WTC11 (cell line): ENCODE data around the gene LAMC3. TPM values are rescaled to one million over a fixed set of nuclear protein-coding genes. Genes with fewer than 3 reads are reported as not detected.

Source experiments
- ATAC-seq: fragments of 200-7000 bp; cut with Tn5 transposase; 2 replicates; pipeline ENCODE4 v1.10.0; 2021; ENCODE audit warnings: mild to moderate bottlenecking, moderate library complexity
- CTCF ChIA-PET: fragments of 300-600 bp; sonication (Branson Sonifier 250); formaldehyde crosslinking; loops from one replicate; lab custom pipeline; 2021; ENCODE audit warnings: antibody characterized with exemption; lab: Charles Lee
- POLR2A ChIA-PET: fragments of 350-600 bp; sonication (Branson Sonifier 250); formaldehyde crosslinking; loops from one replicate; lab custom pipeline; 2021; ENCODE audit warnings: antibody characterized with exemption; lab: Charles Lee
- DNase-seq: peaks from one replicate; pipeline ENCODE4 v3.0.0; 2021; ENCODE audit warnings: low spot score
- H3K27ac Mint-ChIP-seq: 2 replicates; pipeline ENCODE4 v1.8.0; 2021; ENCODE audit warnings: mixed read lengths
- H3K27me3 Mint-ChIP-seq: 2 replicates; pipeline ENCODE4 v1.8.0; 2021; ENCODE audit warnings: low read depth, mild to moderate bottlenecking, moderate library complexity, mixed read lengths
- H3K36me3 Mint-ChIP-seq: 2 replicates; pipeline ENCODE4 v1.8.0; 2021; ENCODE audit warnings: mixed read lengths
- H3K4me1 Mint-ChIP-seq: 2 replicates; pipeline ENCODE4 v1.8.0; 2022; ENCODE audit warnings: mixed read lengths
- H3K4me3 Mint-ChIP-seq: 2 replicates; pipeline ENCODE4 v1.8.0; 2021; ENCODE audit warnings: mild to moderate bottlenecking, moderate library complexity, mixed read lengths
- H3K9me3 Mint-ChIP-seq: 2 replicates; pipeline ENCODE4 v1.8.0; 2021; ENCODE audit warnings: mixed read lengths
- CREB1 ChIP-seq: sonication (generic); formaldehyde crosslinking; IDR thresholded peaks from 2 replicates; pipeline ENCODE4 v1.8.0; 2023; ENCODE audit warnings: mild to moderate bottlenecking, missing genetic modification reagents
- CREM ChIP-seq: sonication (generic); formaldehyde crosslinking; IDR thresholded peaks from 2 replicates; pipeline ENCODE4 v1.8.1; 2022; ENCODE audit warnings: mild to moderate bottlenecking, missing genetic modification reagents, moderate library complexity
- EMX1 ChIP-seq: fragments of 250-450 bp; sonication (Bioruptor Pico); IDR thresholded peaks from 2 replicates; pipeline ENCODE4 v1.8.0; 2021; ENCODE audit warnings: mild to moderate bottlenecking
- ESRRA ChIP-seq: sonication (generic); formaldehyde crosslinking; IDR thresholded peaks from 2 replicates; pipeline ENCODE4 v1.8.1; 2022; ENCODE audit warnings: mild to moderate bottlenecking, missing genetic modification reagents, borderline replicate concordance
- ETV6 ChIP-seq: sonication (generic); formaldehyde crosslinking; IDR thresholded peaks from 2 replicates; pipeline ENCODE4 v1.8.1; 2022; ENCODE audit warnings: mild to moderate bottlenecking, missing genetic modification reagents
- FOXP1 ChIP-seq: sonication (generic); formaldehyde crosslinking; IDR thresholded peaks from 2 replicates; pipeline ENCODE4 v1.8.0; 2022; ENCODE audit warnings: missing genetic modification reagents, mild to moderate bottlenecking, moderate library complexity, borderline replicate concordance
- GABPB1 ChIP-seq: sonication (generic); formaldehyde crosslinking; IDR thresholded peaks from 2 replicates; pipeline ENCODE4 v1.8.1; 2023; ENCODE audit warnings: mild to moderate bottlenecking, missing genetic modification reagents
- HMGA2 ChIP-seq: fragments of 250-450 bp; sonication (Bioruptor Pico); IDR thresholded peaks from 2 replicates; pipeline ENCODE4 v1.4.0; 2021; ENCODE audit warnings: mild to moderate bottlenecking, moderate library complexity
- JAZF1 ChIP-seq: fragments of 250-450 bp; sonication (Bioruptor Pico); IDR thresholded peaks from 2 replicates; pipeline ENCODE4 v1.9.0; 2021; ENCODE audit warnings: moderate library complexity, mild to moderate bottlenecking, inconsistent platforms
- KAT7 ChIP-seq: sonication (generic); formaldehyde crosslinking; IDR thresholded peaks from 2 replicates; pipeline ENCODE4 v1.8.1; 2023; ENCODE audit warnings: missing genetic modification reagents, mild to moderate bottlenecking, borderline replicate concordance
- MYBL2 ChIP-seq: sonication (generic); formaldehyde crosslinking; IDR thresholded peaks from 2 replicates; pipeline ENCODE4 v1.8.1; 2023; ENCODE audit warnings: mild to moderate bottlenecking, moderate library complexity, missing genetic modification reagents
- NFYB ChIP-seq: sonication (generic); formaldehyde crosslinking; conservative IDR thresholded peaks from 2 replicates; pipeline ENCODE4 v1.8.0; 2022; ENCODE audit warnings: low read depth, missing genetic modification reagents
- NR3C1 ChIP-seq: sonication (generic); formaldehyde crosslinking; conservative IDR thresholded peaks from 2 replicates; pipeline ENCODE4 v1.8.1; 2023; ENCODE audit warnings: low read depth, mild to moderate bottlenecking, missing genetic modification reagents
- RELA ChIP-seq: sonication (generic); formaldehyde crosslinking; IDR thresholded peaks from 2 replicates; pipeline ENCODE4 v1.8.1; 2022; ENCODE audit warnings: missing genetic modification reagents, mild to moderate bottlenecking, borderline replicate concordance
- RORB ChIP-seq: fragments of 250-450 bp; sonication (Bioruptor Pico); IDR thresholded peaks from 2 replicates; pipeline ENCODE4 v1.9.0; 2021; ENCODE audit warnings: mild to moderate bottlenecking
- SMAD3 ChIP-seq: sonication (generic); formaldehyde crosslinking; IDR thresholded peaks from 2 replicates; pipeline ENCODE4 v1.8.0; 2022; ENCODE audit warnings: missing genetic modification reagents, mild to moderate bottlenecking, borderline replicate concordance
- ZNF423 ChIP-seq: fragments of 250-450 bp; sonication (Bioruptor Pico); IDR thresholded peaks from 2 replicates; pipeline ENCODE4 v2.1.2; 2022; ENCODE audit warnings: mild to moderate bottlenecking, moderate library complexity
- total RNA-seq: library from RNA; stranded (reverse); gene quantifications from 3 replicates; pipeline ENCODE4 v1.2.3, GENCODE V29; 2021
- TF ChIP-seq, protein P1 (sequence below): fragments of 250-450 bp; sonication (Bioruptor Pico); IDR thresholded peaks from 2 replicates; pipeline ENCODE4 v1.9.0; 2021; ENCODE audit warnings: mild to moderate bottlenecking
- TF ChIP-seq, protein P2 (sequence below): fragments of 250-450 bp; sonication (Bioruptor Pico); IDR thresholded peaks from 2 replicates; pipeline ENCODE4 v1.9.0; 2021; ENCODE audit warnings: moderate library complexity, mild to moderate bottlenecking, inconsistent platforms, borderline replicate concordance
- TF ChIP-seq, protein P3 (sequence below): sonication (generic); formaldehyde crosslinking; IDR thresholded peaks from 2 replicates; pipeline ENCODE4 v1.8.1; 2022; ENCODE audit warnings: missing genetic modification reagents, borderline replicate concordance
- TF ChIP-seq, protein P4 (sequence below): fragments of 250-450 bp; sonication (Bioruptor Pico); IDR thresholded peaks from 2 replicates; pipeline ENCODE4 v2.1.2; 2022; ENCODE audit warnings: mild to moderate bottlenecking, moderate library complexity
- TF ChIP-seq, protein P5 (sequence below): sonication (generic); formaldehyde crosslinking; IDR thresholded peaks from 2 replicates; pipeline ENCODE4 v1.8.1; 2022; ENCODE audit warnings: low read depth, missing genetic modification reagents, borderline replicate concordance
- TF ChIP-seq, protein P6 (sequence below): sonication (generic); formaldehyde crosslinking; conservative IDR thresholded peaks from 2 replicates; pipeline ENCODE4 v1.8.1; 2022; ENCODE audit warnings: mild to moderate bottlenecking, missing genetic modification reagents
- TF ChIP-seq, protein P7 (sequence below): fragments of 200-600 bp; IDR thresholded peaks from 2 replicates; pipeline ENCODE4 v1.8.0; 2022; ENCODE audit warnings: antibody characterized with exemption
- TF ChIP-seq, protein P8 (sequence below): fragments of 250-450 bp; sonication (Bioruptor Pico); IDR thresholded peaks from 2 replicates; pipeline ENCODE4 v1.9.0; 2021; ENCODE audit warnings: mild to moderate bottlenecking, borderline replicate concordance

The LAMC3 gene
- total RNA-seq, 1 experiment from 2014 or later, result 50.9 TPM

DNA sequence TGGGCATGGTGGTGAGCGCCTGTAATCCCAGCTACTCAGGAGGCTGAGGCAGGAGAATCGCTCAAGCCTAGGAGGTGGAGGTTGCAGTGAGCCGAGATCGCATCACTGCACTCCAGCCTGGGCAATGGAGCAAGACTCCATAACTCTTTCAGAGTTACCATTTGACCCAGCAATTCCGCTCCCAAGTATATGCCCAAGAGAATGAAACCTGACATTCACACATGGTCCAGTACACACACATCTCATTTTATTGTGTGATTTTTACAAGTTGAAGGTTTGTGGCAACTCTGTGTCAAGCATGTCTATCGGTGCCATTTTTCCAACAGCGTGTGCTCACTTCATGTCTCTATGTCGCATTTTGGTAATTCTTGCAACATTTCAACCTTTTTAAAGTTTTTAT, 45.1 kb upstream of the LAMC3 start:
- TF ChIP-seq, protein P1, sequence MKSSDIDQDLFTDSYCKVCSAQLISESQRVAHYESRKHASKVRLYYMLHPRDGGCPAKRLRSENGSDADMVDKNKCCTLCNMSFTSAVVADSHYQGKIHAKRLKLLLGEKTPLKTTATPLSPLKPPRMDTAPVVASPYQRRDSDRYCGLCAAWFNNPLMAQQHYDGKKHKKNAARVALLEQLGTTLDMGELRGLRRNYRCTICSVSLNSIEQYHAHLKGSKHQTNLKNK (CRISPR knock-in tag), result no peak
- no peak for TF ChIP-seq NFYB (CRISPR knock-in tag)
- TF ChIP-seq, protein P2, sequence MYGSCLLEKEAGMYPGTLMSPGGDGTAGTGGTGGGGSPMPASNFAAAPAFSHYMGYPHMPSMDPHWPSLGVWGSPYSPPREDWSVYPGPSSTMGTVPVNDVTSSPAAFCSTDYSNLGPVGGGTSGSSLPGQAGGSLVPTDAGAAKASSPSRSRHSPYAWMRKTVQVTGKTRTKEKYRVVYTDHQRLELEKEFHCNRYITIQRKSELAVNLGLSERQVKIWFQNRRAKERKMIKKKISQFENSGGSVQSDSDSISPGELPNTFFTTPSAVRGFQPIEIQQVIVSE (CRISPR knock-in tag), result no peak
- TF ChIP-seq KAT7 (CRISPR knock-in tag), result no peak
- no peak for TF ChIP-seq NR3C1 (CRISPR knock-in tag)
- no peak for TF ChIP-seq HMGA2 (CRISPR knock-in tag)
- ATAC-seq (no peak), DNase-seq (no peak)
- Mint-ChIP-seq H3K27ac (no peak overlapping the region), H3K36me3 (peaks cover 2% of the 10 kb centered on the region), H3K4me1 (no peaks in the 10 kb centered on the region), H3K9me3 (peaks cover 2% of the 10 kb centered on the region), H3K4me3 (no peak overlapping the region), H3K27me3 (no peaks in the 10 kb centered on the region)
- POLR2A ChIA-PET, result no interaction called here
- CTCF ChIA-PET, result interaction anchor here (1.0 kb wide), 1 partner anchor 97 kb away, joined by 3 read pairs; no protein-coding TSS in a partner anchor

DNA sequence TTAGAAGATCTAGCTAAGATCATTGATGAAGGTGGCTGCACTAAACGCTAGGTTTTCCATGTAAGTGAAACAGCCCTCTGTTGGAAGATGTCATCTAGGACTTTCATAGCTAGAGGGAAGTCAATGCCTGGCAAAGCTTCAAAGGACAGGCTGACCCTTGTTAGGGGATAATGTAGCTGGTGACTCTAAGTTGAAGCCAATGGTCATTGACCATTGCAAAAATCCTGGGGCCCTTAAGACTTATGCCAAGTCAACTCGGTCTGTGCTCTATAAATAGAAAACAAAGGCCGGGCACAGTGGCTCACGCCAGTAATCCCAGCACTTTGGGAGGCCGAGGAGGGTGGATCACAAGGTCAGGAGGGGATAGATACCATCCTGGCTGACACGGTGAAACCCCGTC, 43.3 kb upstream of the LAMC3 start:
- no peaks in the 10 kb centered on the region for H3K27me3 Mint-ChIP-seq
- POLR2A ChIA-PET, result no interaction called here
- no peak overlapping the region for H3K27ac Mint-ChIP-seq
- DNase-seq, result no peak
- TF ChIP-seq MYBL2 (CRISPR knock-in tag) (no peak), RELA (CRISPR knock-in tag) (no peak), RORB (CRISPR knock-in tag) (no peak), ZNF423 (CRISPR knock-in tag) (no peak), EMX1 (CRISPR knock-in tag) (no peak), CREM (CRISPR knock-in tag) (no peak), ESRRA (CRISPR knock-in tag) (no peak), CREB1 (CRISPR knock-in tag) (no peak), GABPB1 (no peak), JAZF1 (no peak), ETV6 (CRISPR knock-in tag) (no peak), FOXP1 (no peak), SMAD3 (no peak)
- TF ChIP-seq, protein P3, sequence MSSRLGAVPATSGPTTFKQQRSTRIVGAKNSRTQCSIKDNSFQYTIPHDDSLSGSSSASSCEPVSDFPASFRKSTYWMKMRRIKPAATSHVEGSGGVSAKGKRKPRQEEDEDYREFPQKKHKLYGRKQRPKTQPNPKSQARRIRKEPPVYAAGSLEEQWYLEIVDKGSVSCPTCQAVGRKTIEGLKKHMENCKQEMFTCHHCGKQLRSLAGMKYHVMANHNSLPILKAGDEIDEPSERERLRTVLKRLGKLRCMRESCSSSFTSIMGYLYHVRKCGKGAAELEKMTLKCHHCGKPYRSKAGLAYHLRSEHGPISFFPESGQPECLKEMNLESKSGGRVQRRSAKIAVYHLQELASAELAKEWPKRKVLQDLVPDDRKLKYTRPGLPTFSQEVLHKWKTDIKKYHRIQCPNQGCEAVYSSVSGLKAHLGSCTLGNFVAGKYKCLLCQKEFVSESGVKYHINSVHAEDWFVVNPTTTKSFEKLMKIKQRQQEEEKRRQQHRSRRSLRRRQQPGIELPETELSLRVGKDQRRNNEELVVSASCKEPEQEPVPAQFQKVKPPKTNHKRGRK, result no peak
- TF ChIP-seq, protein P4, sequence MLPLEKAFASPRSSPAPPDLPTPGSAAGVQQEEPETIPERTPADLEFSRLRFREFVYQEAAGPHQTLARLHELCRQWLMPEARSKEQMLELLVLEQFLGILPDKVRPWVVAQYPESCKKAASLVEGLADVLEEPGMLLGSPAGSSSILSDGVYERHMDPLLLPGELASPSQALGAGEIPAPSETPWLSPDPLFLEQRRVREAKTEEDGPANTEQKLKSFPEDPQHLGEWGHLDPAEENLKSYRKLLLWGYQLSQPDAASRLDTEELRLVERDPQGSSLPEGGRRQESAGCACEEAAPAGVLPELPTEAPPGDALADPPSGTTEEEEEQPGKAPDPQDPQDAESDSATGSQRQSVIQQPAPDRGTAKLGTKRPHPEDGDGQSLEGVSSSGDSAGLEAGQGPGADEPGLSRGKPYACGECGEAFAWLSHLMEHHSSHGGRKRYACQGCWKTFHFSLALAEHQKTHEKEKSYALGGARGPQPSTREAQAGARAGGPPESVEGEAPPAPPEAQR (CRISPR knock-in tag), result no peak
- TF ChIP-seq, protein P5, sequence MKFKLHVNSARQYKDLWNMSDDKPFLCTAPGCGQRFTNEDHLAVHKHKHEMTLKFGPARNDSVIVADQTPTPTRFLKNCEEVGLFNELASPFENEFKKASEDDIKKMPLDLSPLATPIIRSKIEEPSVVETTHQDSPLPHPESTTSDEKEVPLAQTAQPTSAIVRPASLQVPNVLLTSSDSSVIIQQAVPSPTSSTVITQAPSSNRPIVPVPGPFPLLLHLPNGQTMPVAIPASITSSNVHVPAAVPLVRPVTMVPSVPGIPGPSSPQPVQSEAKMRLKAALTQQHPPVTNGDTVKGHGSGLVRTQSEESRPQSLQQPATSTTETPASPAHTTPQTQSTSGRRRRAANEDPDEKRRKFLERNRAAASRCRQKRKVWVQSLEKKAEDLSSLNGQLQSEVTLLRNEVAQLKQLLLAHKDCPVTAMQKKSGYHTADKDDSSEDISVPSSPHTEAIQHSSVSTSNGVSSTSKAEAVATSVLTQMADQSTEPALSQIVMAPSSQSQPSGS (CRISPR knock-in tag), result no peak
- TF ChIP-seq, protein P6, sequence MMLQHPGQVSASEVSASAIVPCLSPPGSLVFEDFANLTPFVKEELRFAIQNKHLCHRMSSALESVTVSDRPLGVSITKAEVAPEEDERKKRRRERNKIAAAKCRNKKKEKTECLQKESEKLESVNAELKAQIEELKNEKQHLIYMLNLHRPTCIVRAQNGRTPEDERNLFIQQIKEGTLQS, result no peak
- TF ChIP-seq, protein P7, sequence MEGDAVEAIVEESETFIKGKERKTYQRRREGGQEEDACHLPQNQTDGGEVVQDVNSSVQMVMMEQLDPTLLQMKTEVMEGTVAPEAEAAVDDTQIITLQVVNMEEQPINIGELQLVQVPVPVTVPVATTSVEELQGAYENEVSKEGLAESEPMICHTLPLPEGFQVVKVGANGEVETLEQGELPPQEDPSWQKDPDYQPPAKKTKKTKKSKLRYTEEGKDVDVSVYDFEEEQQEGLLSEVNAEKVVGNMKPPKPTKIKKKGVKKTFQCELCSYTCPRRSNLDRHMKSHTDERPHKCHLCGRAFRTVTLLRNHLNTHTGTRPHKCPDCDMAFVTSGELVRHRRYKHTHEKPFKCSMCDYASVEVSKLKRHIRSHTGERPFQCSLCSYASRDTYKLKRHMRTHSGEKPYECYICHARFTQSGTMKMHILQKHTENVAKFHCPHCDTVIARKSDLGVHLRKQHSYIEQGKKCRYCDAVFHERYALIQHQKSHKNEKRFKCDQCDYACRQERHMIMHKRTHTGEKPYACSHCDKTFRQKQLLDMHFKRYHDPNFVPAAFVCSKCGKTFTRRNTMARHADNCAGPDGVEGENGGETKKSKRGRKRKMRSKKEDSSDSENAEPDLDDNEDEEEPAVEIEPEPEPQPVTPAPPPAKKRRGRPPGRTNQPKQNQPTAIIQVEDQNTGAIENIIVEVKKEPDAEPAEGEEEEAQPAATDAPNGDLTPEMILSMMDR, result no peak
- TF ChIP-seq, protein P8, sequence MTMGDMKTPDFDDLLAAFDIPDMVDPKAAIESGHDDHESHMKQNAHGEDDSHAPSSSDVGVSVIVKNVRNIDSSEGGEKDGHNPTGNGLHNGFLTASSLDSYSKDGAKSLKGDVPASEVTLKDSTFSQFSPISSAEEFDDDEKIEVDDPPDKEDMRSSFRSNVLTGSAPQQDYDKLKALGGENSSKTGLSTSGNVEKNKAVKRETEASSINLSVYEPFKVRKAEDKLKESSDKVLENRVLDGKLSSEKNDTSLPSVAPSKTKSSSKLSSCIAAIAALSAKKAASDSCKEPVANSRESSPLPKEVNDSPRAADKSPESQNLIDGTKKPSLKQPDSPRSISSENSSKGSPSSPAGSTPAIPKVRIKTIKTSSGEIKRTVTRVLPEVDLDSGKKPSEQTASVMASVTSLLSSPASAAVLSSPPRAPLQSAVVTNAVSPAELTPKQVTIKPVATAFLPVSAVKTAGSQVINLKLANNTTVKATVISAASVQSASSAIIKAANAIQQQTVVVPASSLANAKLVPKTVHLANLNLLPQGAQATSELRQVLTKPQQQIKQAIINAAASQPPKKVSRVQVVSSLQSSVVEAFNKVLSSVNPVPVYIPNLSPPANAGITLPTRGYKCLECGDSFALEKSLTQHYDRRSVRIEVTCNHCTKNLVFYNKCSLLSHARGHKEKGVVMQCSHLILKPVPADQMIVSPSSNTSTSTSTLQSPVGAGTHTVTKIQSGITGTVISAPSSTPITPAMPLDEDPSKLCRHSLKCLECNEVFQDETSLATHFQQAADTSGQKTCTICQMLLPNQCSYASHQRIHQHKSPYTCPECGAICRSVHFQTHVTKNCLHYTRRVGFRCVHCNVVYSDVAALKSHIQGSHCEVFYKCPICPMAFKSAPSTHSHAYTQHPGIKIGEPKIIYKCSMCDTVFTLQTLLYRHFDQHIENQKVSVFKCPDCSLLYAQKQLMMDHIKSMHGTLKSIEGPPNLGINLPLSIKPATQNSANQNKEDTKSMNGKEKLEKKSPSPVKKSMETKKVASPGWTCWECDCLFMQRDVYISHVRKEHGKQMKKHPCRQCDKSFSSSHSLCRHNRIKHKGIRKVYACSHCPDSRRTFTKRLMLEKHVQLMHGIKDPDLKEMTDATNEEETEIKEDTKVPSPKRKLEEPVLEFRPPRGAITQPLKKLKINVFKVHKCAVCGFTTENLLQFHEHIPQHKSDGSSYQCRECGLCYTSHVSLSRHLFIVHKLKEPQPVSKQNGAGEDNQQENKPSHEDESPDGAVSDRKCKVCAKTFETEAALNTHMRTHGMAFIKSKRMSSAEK, result no peak
- TF ChIP-seq, all 79 proteins: peak for 0
- no peak for ATAC-seq
- Mint-ChIP-seq H3K9me3 (no peaks in the 10 kb centered on the region), H3K4me1 (no peaks in the 10 kb centered on the region), H3K36me3 (no peaks in the 10 kb centered on the region), H3K4me3 (no peak overlapping the region)
- CTCF ChIA-PET, result interaction anchor here (0.7 to 2.0 kb wide), 4 partner anchors 8 to 99 kb away, joined by 3 to 13 read pairs (median 4); no protein-coding TSS in a partner anchor
